Esophagus (tissue), 2 donors: ENCODE results near the gene GLI2. TPM values are rescaled to one million over a fixed set of nuclear protein-coding genes. Genes with fewer than 3 reads are reported as not detected.

ENCODE experiments used
- H3K27ac ChIP-seq, 2 donors: one replicate each; pipeline ENCODE4 v1.5.1; 2013; ENCODE audit warnings: low read depth in 2 of 2, mild to moderate bottlenecking in 2 of 2, inconsistent platforms in 1 of 2, low read length in 1 of 2, moderate library complexity in 1 of 2
- H3K27me3 ChIP-seq, 2 donors: one replicate each; pipeline ENCODE4 v1.6.1; 2013; ENCODE audit warnings: low read length in 2 of 2, control low read depth in 1 of 2, mild to moderate bottlenecking in 1 of 2; ENCODE audit not compliant: insufficient read depth in 2 of 2, control insufficient read depth in 1 of 2
- H3K36me3 ChIP-seq, 2 donors: one replicate each; pipeline ENCODE4 v1.6.1; 2013; ENCODE audit warnings: low read length in 1 of 2; ENCODE audit not compliant: control insufficient read depth in 2 of 2, insufficient read depth in 2 of 2
- H3K4me1 ChIP-seq, 2 donors: one replicate each; pipeline ENCODE4 v1.6.1; 2013; ENCODE audit warnings: low read length in 1 of 2; ENCODE audit not compliant: control insufficient read depth in 2 of 2, insufficient read depth in 2 of 2
- H3K4me3 ChIP-seq, 2 donors: one replicate each; pipeline ENCODE4 v1.5.1; 2013; ENCODE audit warnings: low read length in 2 of 2, mild to moderate bottlenecking in 2 of 2, low read depth in 1 of 2, moderate library complexity in 1 of 2
- H3K9me3 ChIP-seq, 2 donors: one replicate each; pipeline ENCODE4 v1.6.1; 2013; ENCODE audit warnings: mild to moderate bottlenecking in 2 of 2, low read depth in 1 of 2, low read length in 1 of 2, moderate library complexity in 1 of 2; ENCODE audit not compliant: control insufficient read depth in 2 of 2, insufficient read depth in 1 of 2
- WGBS, 2 donors: extraction: QIAGEN DNeasy Blood & Tissue Kit; methylation state at CpG; one replicate each; pipeline ENCODE4 v1.1.7; 2013; 5-methylcytosine and 5-hydroxymethylcytosine counted together
- polyA plus RNA-seq, 2 donors: library from polyadenylated mRNA; stranded (reverse); fragments of 200-250 nt; gene quantifications; one replicate each; pipeline ENCODE4 v1.2.3, GENCODE V29; 2013
- donor health status: healthy with polysubstance abuse.
- donor health status: Bipolar disorder and iron deficiency.

The GLI2 gene
- polyA plus RNA-seq, 2 donors = 0.31 to 0.35 TPM

DNA sequence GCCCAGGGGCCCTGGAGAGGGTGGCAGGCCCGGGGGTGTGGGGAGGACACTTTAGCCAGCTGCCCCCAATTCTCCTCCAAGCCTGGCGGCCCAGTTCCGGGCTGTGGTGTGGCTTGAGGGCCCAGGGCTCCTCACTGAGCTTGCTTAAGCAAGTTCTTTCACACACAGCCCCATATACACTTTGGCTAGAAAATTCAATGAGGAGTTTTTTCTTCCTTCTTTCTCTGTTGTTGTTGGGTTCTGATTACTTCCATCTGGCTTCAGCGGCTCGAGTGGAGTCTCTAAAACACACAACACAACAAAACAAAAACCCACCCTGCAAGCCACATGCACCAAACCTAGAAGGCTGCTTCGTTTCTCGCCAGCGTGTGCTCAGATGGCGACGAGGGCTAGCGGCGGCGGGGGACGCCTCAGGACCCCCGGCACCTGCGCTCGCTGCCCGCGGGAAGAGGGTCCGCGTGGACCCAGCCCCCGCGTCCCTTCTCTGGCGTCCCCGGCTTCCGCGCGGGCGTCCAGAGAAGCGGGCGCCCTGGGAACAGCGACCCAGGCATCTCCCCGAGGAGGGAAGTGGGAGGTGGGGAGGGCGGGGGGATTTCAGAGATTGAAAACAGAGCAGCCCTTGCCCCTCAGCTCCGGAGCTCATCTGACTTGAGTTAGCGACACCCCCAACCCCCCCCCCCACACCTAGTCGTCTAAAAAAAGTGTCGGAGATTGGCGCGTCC, 577 bp upstream of the GLI2 start:
- Histone ChIP-seq H3K9me3 (no peaks in the 10 kb centered on the region), H3K27me3 (no peaks in the 10 kb centered on the region), H3K4me3 (no peak overlapping the region), H3K4me1 (peaks cover 2 to 7% of the 10 kb centered on the region in 2 donors), H3K36me3 (no peaks in the 10 kb centered on the region), H3K27ac (peak overlapping the region in 1 of 2 donors; percentile 4)
- WGBS, 2 donors = 14 to 18% methylated on average over 35 to 40 of the region's 40 CpGs

DNA sequence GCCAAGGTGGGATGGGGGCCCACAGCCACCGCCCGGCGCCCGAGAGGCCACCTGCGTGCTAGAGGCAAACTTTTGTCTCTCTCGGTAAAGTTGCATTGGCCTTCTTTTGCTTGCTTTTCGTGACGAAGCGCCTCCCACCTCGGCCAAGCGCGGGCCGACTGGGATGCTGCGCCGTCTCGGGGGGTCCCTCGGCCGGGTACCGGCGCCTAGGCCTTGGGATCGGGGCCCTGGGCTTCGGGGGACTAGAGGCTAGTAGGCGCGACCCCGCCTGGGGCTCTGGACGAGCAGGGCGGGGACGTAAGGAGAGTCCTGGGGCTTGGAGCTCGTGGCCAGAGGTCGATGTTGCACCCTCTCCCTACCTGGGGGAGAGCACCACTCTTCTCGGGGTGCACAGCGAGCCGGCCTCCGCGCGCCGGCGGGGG, 545 bp downstream of the GLI2 start:
- Histone ChIP-seq H3K4me1 (peaks cover 2 to 7% of the 10 kb centered on the region in 2 donors), H3K27me3 (no peaks in the 10 kb centered on the region), H3K9me3 (no peaks in the 10 kb centered on the region), H3K36me3 (no peaks in the 10 kb centered on the region), H3K27ac (peak overlapping the region; percentile 34 to 46), H3K4me3 (peak overlapping the region; percentile 40 to 47)
- 0 to 1% methylated on average over 38 of the region's 38 CpGs for WGBS, 2 donors

DNA sequence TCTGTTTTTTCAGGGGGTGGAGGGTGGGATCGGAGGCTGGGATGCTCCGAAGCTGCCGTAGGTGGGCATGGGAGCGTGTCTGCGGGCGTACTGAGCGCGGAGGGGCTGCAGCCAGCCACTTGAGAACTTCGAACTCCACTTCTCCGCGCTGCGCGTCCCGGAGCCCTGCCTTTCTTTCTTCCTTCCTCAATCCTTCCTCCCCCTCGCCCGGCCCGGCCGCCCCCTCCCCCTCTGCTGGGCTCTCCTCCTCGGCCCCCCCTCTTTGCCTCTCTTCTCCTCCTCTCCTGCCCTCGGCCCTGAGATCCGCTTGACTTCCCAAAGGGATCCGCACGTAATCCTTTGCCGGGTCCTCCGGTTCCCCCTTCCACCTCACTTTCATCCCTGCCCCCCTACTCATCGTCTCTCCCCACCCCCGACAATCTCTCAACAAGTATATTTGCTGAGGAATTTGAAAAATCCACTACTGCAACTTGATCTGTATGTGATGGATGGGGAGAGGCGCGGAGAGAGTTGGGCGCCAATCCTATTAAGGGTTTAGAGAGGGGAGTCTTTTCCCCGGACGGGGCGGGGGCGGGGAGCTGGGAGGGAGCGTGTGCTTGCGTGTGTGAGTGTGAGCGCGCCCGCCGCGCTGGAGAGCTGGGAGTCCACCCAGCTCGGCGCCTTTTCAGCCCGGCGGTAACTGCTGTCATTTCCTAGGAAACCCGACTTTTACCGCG, 1.1 kb downstream of the GLI2 start:
- no peaks in the 10 kb centered on the region for H3K9me3 ChIP-seq
- H3K27ac ChIP-seq = peak overlapping the region; percentile 34 to 46
- peak overlapping the region; percentile 40 to 47 for H3K4me3 ChIP-seq
- no peaks in the 10 kb centered on the region for H3K36me3 ChIP-seq
- H3K4me1 ChIP-seq = peaks cover 4 to 10% of the 10 kb centered on the region in 2 donors
- 1 to 2% methylated on average over 42 to 48 of the region's 48 CpGs for WGBS, 2 donors
- H3K27me3 ChIP-seq = peaks cover 0 to under 1% of the 10 kb centered on the region in 2 donors

DNA sequence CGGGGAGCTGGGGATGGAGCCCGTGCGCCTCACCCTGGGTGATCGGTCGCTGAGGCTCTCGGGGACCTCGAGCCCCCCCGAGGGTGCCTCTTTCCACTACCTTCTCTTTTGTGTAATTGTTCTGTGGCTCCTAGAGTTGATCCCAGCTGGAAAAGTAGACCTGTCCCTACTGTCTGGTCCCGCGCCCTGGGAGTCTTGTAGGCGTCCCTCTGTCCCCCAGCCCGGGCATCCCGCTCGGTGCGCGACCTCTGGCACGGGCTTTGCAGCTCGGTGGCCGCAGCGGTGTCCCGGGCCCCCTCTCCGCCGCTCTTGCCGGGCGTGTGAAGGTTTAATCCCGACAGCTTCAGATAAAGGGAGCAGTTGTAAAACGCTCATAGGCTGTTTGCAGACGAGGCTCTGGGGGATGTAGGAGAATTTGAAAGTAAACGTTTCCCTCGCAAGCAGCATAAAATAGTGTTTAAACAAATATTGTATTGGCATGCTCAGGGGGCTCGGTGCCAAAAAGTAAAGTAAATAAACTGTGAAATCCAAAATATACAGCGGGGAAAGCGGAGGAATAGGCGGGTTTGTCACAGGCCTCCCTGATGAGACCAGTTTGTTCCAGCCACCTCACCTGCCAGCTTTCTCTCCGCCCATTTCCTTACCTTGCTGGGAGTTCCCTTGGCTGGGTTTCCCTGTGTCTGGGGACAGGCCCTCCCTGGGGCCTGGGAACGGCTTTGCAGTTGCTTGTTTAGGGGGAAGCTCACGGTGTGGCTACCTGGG, 1.9 kb downstream of the GLI2 start:
- WGBS, 2 donors = 6 to 7% methylated on average over 37 of the region's 37 CpGs

GRCh38 chr2:120738117-120738516, 2.4 kb downstream of the GLI2 start:
- WGBS, 2 donors = 55 to 66% methylated on average over 7 of the region's 7 CpGs
- H3K27me3 ChIP-seq = peaks cover 0 to 3% of the 10 kb centered on the region in 2 donors
- no peaks in the 10 kb centered on the region for H3K9me3 ChIP-seq
- no peaks in the 10 kb centered on the region for H3K36me3 ChIP-seq
- H3K4me1 ChIP-seq = peaks cover 5 to 11% of the 10 kb centered on the region in 2 donors
- H3K4me3 ChIP-seq = no peak overlapping the region
- H3K27ac ChIP-seq = peak overlapping the region in 1 of 2 donors; percentile 29

More for the DNA sequence above, 1.9 kb downstream of the GLI2 start:
- Histone ChIP-seq H3K9me3 (no peaks in the 10 kb centered on the region), H3K4me1 (peaks cover 5 to 11% of the 10 kb centered on the region in 2 donors), H3K27me3 (peaks cover 0 to 3% of the 10 kb centered on the region in 2 donors), H3K4me3 (peak overlapping the region; percentile 27 to 47), H3K36me3 (no peaks in the 10 kb centered on the region), H3K27ac (peak overlapping the region in 1 of 2 donors; percentile 29)

- Histone ChIP-seq H3K9me3 (no peaks in the 10 kb centered on the region), H3K27me3 (peaks cover 0 to 3% of the 10 kb centered on the region in 2 donors), H3K4me1 (peaks cover 5 to 11% of the 10 kb centered on the region in 2 donors), H3K36me3 (no peaks in the 10 kb centered on the region), H3K4me3 (no peak overlapping the region), H3K27ac (no peak overlapping the region)
- 67 to 74% methylated on average over 10 of the region's 10 CpGs for WGBS, 2 donors
These were observed 3.2 kb downstream of the GLI2 start for GRCh38 chr2:120738786-120739437.

- 72 to 77% methylated on average over 8 of the region's 8 CpGs for WGBS, 2 donors
- Histone ChIP-seq H3K4me1 (peaks cover 5 to 11% of the 10 kb centered on the region in 2 donors), H3K27me3 (peaks cover 0 to 3% of the 10 kb centered on the region in 2 donors), H3K4me3 (no peak overlapping the region), H3K27ac (no peak overlapping the region), H3K9me3 (no peaks in the 10 kb centered on the region), H3K36me3 (no peaks in the 10 kb centered on the region)
These were observed 3.9 kb downstream of the GLI2 start for GRCh38 chr2:120739438-120740090.

DNA sequence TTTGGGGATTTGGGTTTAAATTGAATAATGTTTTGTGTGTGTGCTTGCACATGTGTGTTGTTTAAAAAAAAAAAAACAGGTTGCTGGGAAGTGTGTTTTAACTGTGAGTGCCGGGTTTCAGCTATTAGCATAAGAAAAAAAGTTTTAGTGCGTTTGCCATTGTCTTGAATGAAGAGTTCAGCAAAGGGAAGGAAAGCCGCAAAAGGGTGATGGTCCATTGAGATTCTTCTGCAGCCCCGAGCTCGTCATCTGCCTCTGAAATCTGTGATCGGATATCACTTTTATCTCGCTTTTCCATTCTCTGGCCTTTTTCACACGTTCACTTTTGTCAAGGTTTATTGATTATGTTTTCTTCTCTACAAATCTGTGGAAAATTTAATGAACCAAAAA, 4.7 kb downstream of the GLI2 start:
- Histone ChIP-seq H3K36me3 (no peaks in the 10 kb centered on the region), H3K27me3 (peaks cover 0 to 3% of the 10 kb centered on the region in 2 donors), H3K4me3 (no peak overlapping the region), H3K9me3 (no peaks in the 10 kb centered on the region), H3K4me1 (peaks cover 5 to 11% of the 10 kb centered on the region in 2 donors), H3K27ac (no peak overlapping the region)
- 77 to 80% methylated on average over 8 of the region's 8 CpGs for WGBS, 2 donors
